HG03045 (cell line): ENCODE results near the gene STIMATE.

ENCODE experiments used
- ATAC-seq: cut with Tn5 transposase; IDR thresholded peaks from one replicate; pipeline ENCODE4 v1.9.1; 2021; ENCODE audit warnings: mild to moderate bottlenecking, moderate library complexity; ENCODE audit not compliant: unreplicated experiment

The STIMATE gene

DNA sequence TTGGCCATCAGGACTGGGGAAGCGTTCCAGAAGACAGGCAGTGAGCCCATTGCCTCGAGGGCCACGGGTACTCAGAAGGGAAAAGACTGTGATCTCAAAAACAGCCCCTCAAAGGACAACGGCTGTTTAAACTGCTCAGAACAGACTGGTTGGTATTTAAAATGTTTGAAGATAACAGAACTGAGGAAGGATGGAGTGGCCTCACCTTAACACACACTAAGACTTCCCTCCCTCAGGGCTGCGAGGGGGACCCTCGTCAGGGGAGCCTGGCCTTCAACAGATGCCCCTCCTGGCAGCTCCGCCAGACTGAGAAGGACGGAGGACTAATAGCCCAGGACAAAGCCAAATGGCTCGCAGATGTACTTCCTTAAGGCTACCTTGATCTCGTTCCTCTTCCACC lies 2.6 kb downstream of the STIMATE start:
- no peak for ATAC-seq

DNA sequence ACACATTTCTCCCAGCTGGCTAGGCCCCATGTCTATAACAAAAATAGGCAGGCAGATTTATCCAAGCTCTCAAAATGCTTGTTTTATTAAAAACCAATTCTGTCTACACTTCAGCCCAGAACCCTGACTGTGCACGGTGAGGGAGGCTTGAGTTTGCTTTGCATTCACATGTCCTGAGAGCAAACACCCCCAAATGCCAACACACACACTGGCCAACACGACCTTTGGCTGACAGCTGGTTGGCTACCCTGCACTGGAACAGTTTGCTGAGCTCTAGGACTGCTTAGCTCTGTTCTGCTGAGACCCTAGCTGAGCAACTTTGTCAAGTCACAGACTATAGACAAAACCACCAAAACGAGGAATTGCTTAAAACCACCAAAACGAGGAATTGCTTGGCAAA lies 3.6 kb downstream of the STIMATE start:
- ATAC-seq, result no peak

DNA sequence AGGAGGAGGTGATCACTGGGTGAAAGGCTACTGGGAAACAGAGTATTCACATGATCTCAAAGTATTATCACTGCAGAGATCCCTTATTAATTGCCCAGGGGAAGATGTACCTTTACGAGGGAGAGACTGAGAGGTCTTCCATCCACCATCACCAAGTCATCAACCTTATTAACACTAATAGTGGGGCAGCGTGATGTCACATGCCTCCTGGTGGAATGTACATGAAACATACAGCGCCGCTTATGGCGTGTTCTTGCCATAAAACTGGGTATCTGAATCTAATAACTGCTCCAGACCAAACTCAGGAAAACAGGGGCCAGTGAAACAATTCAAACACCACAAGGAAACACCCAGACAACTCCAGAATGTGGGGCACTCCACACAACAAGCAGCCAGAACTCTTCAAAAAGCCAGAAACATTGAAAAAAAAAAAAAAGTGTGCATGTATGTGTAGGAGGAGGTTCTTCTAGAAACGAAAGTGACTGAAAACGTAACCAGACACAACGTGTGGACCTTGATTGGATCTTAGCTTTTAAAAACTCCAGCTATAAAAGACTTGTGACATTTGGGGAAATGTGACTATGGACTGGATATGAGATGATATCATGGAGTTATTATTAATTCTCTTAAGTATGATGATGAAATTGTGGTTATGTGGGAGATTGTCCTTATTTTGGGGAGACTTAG lies 4.6 kb downstream of the STIMATE start:
- ATAC-seq, result no peak

DNA sequence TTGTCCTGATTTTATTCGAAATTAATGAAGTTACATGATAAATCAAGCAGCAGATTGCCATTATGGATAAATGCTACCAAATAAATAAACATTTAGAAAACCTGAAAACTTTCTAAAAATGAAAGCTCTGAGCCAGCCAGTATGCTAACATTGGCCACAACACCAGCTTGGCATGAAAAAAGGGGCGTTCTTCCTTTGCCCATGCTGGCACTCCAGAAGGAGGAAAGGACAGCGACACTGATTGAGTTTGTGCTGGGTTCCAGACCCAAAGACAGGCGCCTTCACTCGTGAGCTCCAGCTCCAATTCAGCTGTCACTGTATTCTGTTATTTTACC lies 5.1 kb downstream of the STIMATE start:
- ATAC-seq, result no peak

DNA sequence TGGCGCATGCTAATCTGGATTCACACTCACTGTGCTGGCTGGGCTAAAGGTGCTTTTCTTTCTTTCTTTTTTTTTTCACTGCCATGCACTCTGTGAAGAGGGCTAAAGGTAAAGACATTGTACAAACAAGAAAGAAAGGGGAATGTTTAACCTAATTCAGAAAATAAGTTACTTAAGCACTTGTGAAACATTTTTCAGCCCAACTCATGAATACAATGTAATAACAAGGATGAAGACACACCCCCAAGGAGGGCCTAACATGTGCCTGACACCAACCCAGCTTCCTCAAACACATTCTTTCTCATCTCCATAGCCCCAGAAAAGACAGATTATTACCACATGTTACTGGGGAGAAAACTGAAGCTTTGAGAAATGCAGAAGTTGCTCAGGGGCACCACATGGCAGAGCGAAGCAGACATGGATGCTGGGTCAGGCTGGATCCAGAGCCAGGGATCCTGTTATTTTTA lies 5.7 kb downstream of the STIMATE start:
- no peak for ATAC-seq

DNA sequence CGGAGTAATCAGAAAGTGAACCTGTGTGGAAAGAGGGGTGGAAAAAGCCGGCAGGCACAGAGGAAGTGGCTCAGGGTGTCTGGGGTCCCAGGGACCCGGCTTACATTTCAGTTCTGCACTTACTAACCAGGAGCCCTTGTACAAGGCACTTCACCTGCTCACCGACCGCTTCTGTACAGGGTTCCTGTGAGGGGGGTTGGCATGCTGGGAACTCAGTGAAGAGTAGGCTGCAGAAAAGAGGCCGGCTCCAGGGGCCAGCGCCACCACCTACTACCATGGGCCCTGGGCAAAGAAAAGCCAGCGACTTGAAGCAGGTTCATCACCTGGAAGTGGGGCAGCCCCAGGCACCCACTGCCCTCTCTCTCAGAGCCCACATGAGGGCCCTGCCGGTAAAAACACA lies 6.2 kb downstream of the STIMATE start:
- ATAC-seq, result no peak

DNA sequence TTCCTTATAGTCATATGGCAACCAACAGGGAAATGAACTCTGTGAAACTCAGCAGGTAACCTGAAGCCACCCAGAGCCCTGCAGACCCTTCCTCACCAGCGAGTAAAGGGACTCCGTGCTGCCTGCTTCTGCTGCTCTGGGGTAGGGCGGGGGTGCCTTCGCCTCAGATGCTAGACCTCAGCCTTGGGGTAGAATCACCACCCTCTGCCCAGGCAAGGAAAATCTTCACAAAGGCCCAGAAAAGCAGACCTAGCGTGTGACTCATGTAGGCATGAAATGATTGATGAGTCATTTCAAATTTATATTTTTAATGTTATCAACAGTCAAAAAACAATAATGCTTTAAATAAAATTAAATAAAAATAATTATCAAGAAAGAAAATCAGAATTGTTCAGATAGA lies 6.6 kb downstream of the STIMATE start:
- no peak for ATAC-seq

DNA sequence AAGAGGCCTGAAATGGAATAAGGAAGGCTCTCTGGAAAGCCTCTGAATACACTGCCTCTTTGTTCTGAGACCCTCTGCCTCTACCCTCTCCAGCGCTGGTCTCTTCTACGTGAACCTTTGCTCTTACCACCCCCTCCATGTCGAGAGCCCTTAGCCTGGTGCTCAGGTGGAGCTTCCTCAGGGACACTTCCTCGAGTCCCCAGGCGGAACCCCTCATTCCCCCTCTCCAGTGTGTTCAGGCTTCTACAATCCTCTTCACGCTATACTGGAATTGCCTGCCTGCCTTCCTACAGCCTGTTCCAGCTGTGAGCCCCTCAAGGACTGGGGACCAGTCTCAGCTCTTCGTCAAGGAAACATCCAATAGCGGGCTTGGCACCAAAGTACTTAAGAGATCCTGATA lies 7.4 kb downstream of the STIMATE start:
- no peak for ATAC-seq

DNA sequence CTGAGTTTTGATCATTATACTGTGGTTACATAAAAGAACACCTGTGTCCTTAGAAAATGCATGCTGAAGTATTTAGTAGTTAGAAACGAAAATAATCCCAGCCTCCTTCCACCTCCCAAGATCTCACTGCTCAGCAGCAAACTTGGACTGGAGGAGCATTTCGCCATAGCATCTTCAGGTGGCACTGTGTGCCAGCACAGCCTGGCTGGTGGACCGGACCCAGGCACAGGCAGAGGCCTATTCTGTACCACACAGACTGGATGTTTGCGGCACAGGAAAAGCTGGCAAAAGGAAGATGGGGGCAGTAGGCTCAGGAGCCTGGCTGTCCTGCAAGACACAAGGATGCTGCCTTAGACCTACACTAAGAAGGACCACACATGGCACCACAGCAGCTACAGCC lies 10.2 kb downstream of the STIMATE start:
- ATAC-seq, result no peak

DNA sequence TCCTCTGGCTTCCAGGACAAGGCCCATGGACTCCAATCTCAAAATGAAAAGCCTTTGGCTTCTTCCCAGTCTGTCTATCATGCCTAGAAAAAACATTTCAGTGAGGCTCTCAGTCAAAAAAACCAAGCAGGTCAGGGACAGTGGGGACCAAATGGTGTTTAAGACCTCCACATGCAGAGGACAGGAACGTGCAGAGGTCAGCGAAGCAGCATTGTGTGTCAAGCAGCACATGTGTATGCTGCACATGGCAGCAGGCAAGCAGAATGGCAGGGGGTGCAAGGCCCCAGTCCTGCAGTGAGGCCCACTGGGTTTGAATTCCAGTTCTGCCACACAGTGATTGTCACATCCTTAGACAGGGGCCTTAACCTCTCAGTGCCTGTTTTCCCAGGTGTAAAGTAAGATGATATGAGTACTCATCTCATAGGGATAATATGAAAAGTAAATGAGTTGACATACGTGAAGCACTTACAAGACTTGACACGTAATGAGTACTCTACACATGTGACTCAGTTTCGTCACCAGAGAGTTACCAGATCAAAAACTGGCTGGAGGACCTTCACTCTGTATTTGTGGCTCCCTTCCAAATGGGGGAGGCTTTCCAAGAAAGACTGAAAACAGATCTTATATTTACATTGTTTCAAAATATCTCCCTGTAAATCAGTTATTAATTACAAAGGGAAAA lies 11.2 kb downstream of the STIMATE start:
- no peak for ATAC-seq

DNA sequence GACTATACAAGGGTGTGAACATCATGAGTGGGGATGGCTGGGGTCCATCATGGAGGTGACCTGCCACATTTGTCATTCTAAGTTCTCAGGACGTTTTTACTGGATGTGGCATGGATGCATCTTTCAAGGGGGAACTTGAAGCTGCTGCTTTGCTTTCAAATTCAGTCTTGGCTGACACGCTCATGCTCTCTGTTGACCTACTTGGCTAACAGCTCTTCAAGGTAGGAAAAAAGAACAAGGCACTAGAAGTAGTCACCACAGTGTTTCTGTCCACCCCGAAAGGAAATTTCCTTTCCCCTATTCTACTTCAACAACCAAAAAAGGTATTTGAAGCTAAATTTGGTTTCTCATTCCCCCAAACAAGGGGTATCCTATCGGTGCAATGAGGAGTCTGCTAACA lies 15.0 kb downstream of the STIMATE start:
- no peak for ATAC-seq

DNA sequence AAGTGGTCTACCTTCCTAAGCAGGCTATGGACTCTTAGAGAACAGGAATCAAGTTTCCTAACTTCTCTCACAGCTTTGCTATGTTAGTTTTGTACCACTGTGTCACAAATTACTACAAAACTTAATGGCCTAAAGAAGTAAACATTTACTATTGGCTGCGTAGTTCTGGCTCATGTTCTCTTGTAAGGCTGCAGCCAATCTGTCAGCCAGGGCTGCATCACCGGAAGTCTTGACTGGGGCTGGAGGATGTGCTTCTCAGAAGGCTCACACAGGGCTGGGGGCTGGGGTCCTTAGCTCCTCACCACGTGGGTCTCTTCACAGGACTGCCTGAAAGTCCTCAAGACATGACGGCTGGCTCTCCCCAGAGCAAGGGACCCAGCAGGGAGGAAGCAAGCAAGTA lies 15.5 kb downstream of the STIMATE start:
- no peak for ATAC-seq

DNA sequence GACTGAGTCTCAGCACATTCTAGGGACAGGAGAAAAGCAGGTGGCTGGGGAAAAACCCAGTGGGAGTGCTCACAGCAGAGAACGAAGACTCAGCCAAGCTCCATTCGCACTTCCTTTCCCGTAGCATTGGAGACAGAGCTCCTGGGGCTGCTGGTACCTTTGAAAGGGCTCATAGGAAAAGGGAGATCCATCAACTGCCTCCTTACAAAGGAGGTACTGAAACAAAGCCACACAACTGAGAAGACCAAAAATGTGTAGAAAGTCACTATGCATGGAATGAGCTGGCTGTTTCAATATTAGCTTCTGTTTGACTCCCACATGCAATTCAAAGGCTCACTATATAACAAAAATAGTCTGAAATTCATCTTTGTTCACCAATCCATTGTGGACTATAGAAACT lies 16.9 kb downstream of the STIMATE start:
- ATAC-seq, result no peak

DNA sequence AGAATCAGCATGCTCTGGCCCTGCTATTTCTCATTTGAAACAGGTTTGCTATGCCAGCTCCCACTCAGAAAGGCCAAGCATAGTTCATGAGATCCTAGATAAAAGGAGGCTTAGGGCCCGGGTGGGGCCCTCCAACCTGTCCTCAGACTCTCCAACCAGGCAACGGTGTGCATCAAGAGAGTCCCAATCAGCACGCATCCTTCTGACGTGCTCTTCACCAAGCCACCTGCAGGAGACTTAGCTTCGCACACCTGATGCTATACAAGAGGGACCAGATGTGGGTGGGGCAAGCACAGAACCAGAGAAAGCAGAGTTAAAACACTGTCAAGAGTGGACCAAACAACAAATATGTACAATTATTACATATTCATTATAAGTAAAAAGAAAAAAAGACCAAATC lies 17.3 kb downstream of the STIMATE start:
- ATAC-seq, result no peak

DNA sequence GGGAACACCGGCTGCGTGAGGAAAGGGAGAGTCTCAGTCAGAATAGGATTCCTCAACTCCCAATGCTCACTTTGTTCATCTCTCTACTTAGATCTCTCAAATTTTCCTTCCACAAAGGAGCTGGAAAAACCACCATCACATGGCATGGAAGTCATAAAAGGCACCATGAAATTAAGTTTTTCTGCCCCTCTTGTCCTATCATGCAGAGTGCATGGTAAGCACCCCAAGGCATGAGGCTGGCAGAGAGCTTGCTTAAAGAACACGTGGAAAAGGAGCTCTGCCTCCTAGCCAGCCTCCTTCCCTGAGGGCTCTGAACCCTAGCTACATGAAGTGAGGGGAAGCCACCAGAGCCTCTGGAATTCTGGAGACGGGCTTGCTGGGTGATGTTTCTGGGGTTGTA lies 17.8 kb downstream of the STIMATE start:
- ATAC-seq, result no peak

DNA sequence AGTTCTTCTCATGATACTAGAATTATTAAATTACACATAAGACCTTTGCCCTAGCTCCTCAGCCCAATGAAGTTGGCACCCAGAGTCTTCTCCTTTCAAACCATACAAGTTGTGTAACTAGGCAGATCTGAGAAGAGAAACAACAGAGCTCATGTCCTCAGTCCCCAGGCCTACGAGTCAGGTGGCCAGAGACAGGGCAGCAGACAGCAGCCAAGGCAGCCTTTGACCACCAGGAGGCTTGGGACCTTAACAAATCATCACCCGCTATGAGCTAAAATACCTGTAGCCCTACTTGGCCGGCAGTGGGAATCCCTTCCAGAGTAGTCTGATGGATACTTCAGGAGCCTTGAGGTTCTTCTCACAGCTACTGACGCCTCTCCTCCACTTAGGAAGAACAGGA lies 18.3 kb downstream of the STIMATE start:
- no peak for ATAC-seq

DNA sequence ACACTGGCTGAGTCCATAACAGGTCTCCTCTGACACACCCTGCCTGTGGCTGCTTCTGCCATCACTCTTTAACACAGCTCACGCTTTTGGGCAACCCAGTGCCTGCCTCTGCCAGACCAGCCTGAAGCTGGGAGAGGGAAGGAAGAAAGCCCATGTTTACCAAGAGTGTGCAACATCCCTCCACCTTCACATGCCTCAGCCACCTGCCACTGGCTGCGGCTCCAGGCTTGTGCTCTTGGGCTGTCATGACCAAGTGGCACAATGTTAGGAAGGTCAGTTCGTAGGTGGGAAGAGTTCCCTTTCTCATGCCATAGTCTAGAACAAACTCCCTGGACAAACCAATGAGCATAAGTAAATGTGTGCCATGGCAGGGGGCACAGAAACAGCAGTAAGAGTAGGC lies 20.3 kb downstream of the STIMATE start:
- ATAC-seq, result no peak

DNA sequence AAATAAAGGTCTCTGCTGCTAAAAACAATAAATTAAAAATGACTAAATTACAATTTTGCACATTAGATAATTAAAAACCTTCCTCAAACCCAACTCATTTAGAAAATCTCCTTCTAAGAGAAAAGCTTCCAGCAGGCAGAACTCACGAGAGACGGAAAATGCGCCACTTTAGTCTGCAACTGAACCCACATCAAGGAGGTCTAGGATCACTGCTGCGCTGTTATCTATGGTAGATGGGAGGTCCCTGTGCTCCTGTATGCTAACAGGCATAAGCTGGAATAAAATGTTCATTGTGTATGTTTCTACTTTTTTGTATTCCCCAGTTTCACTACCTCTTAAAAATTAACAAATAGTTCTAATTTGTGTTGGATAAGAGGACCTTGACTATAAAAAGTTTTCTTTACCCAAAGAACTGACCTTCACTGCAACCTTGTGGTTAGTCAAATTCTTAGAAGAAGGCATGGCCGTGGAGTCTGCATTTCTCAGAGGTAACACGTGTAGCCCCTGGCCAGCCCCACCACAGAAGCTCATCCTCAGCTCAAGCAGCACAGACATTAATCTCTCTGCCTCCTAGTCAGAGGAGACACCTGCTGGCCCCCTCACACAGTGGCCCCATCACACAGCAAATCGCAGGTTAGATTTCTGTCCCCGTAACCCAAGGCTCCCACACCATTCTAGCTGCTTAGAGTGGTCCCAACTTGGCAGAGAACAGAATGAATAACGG lies 22.3 kb downstream of the STIMATE start:
- no peak for ATAC-seq

DNA sequence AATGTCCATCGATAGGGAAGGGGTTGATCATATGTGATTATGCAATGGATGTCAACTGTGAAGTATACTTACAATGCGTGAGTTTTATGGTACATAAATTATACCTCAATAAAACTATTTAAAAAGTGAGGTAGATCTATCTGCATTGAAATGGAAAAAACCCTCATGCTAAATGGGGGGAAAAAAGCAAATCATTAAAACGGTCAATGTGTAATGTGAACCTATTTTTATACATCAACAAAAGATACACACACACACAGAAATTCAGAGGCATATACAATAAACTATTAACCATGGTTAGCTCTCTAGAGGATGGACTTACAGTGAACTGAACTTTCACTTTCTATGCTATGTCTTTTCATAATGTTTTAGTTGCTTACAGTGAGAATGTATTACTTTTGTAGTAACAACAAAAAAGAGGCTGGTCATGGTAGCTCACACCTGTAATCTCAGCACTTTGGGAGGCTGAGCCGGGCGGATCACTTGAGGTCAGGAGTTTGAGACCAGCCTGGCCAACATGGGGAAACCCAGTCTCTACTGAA lies 23.1 kb downstream of the STIMATE start:
- ATAC-seq, result no peak

DNA sequence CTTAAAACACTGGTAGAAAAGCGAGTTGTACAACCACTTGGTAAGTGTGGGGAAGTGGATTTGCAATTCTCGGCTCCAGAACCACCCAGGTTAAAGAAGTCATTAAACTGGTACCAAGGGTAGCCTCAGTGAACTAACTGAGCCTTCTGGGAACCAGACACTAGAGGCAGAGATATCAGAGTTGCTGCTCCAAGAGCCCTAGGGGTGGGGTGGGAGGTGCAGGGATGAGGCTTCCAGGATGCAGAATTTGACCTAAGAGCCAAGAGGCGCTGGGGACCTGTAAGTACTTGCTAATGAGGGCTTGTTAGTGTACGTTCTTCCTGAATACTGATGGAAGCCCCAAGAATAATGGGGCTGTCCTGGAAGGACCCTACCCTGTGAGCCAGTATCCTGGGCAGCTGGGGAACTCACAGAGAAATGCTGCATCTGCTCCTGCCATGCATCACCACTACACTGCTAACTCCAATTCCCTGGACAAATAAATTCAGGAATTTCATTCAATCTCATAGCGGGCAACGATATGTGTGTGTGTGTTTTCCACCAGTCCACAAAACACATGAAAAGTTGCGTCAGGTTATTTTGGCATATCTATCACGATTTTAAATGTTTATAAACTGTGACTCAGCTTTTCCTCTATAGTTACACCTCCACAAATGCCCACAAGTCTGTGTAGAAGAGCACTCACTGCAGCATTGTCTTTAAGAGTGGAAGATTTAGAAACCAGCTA lies 23.8 kb downstream of the STIMATE start:
- no peak for ATAC-seq

DNA sequence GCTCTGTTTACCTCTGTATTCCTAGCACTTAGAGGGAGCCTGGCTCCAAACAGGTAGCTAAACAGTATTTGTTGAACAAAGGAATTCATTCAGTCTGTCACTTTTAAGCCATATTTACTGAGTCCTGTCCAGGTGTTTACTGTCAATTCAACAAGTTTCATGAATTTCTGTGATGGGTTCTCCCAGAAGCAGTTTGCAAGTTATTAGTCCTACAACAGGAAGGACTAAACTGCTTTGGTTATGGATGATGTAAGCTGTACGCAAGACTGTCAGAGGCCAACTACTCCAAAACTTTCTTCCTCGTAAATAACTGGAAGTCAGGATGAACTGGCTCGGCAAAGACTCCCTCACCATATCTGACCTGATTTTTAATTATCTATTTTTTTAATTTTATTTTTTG lies 25.1 kb downstream of the STIMATE start:
- ATAC-seq, result no peak
